ENCODE results near the gene ADGRD1.
A peak's percentile ranks its signal among the peaks of the same experiment; 100 is the strongest.

The ADGRD1 gene

GRCh38 chr12:130919086-130919485, 34.6 kb upstream of the ADGRD1 start:
- no peak overlapping the region for H2BK12ac ChIP-seq (ENCODE audit: low read length)
- peaks cover 0 to 15% (median 2%) of the 10 kb centered on the region in 3 experiments for H3K27me3 ChIP-seq (ENCODE audit: control insufficient read depth in 3 of 3, insufficient read depth in 3 of 3, low read depth in 1 of 3, low read length in 3 of 3)
- H3K9ac ChIP-seq (ENCODE audit: low read depth, low read length, poor library complexity) = no peak overlapping the region
- H3K4me3 ChIP-seq (ENCODE audit: low read length in 2 of 2) = no peak overlapping the region
- no peak overlapping the region for H3K18ac ChIP-seq (ENCODE audit: low read length)
- WGBS, 2 donors (ENCODE audit: extremely low coverage in 2 of 2, insufficient read length in 2 of 2, insufficient replicate concordance in 1 of 2) = no CpG with 5 or more reads among the region's 1 CpG
- H4K8ac ChIP-seq (ENCODE audit: low read depth, low read length) = no peak overlapping the region
- no peak overlapping the region for H2AFZ ChIP-seq (ENCODE audit: low read length)
- no peak overlapping the region for H2BK5ac ChIP-seq (ENCODE audit: low read length)
- H3K23ac ChIP-seq (ENCODE audit: low read depth, low read length, poor library complexity) = no peak overlapping the region
- H2AK5ac ChIP-seq (ENCODE audit: low read depth, low read length) = no peak overlapping the region
- no peak overlapping the region for H2BK120ac ChIP-seq (ENCODE audit: low read depth, low read length)
- H3K9me3 ChIP-seq (replicated peaks in 1 of 2; ENCODE audit: control insufficient read depth in 2 of 2, insufficient read depth in 1 of 2, low read depth in 1 of 2, low read length in 2 of 2) = peaks cover 0 to 2% of the 10 kb centered on the region in 2 donors
- no peak overlapping the region for H3K27ac ChIP-seq (replicated peaks; ENCODE audit: low read length)
- no peak for DNase-seq (ENCODE audit: low spot score)
- H3K79me1 ChIP-seq (ENCODE audit: low read depth, low read length) = peaks cover 4% of the 10 kb centered on the region
- H3K4ac ChIP-seq (ENCODE audit: low read length) = no peak overlapping the region
- no peak overlapping the region for H4K91ac ChIP-seq (ENCODE audit: low read depth, low read length, poor library complexity)
- no peaks in the 10 kb centered on the region for H3K36me3 ChIP-seq (replicated peaks in 1 of 2; ENCODE audit: control insufficient read depth in 2 of 2, insufficient read depth in 2 of 2, low read length in 2 of 2)
- H3K4me2 ChIP-seq (ENCODE audit: insufficient read depth, low read length, poor library complexity, severe bottlenecking) = no peak overlapping the region
- no peak overlapping the region for H2BK15ac ChIP-seq (ENCODE audit: low read length)
- H3K4me1 ChIP-seq (ENCODE audit: control insufficient read depth in 2 of 2, insufficient read depth in 1 of 2, low read depth in 1 of 2, low read length in 2 of 2) = peaks cover 4 to 5% of the 10 kb centered on the region in 2 donors
- no peak overlapping the region for H3K14ac ChIP-seq (ENCODE audit: low read length)

- Histone ChIP-seq H3K23ac (ENCODE audit: low read depth, low read length, poor library complexity) (no peak overlapping the region), H3K4ac (ENCODE audit: low read length) (no peak overlapping the region), H2BK12ac (ENCODE audit: low read length) (no peak overlapping the region), H3K4me3 (ENCODE audit: low read length in 2 of 2) (peak overlapping the region in 1 of 2 donors; percentile 26), H2BK15ac (ENCODE audit: low read length) (no peak overlapping the region), H4K91ac (ENCODE audit: low read depth, low read length, poor library complexity) (no peak overlapping the region), H2AFZ (ENCODE audit: low read length) (no peak overlapping the region), H2AK5ac (ENCODE audit: low read depth, low read length) (no peak overlapping the region), H3K9me3 (replicated peaks in 1 of 2; ENCODE audit: control insufficient read depth in 2 of 2, insufficient read depth in 1 of 2, low read depth in 1 of 2, low read length in 2 of 2) (peaks cover 0 to 2% of the 10 kb centered on the region in 2 donors), H3K27ac (replicated peaks; ENCODE audit: low read length) (no peak overlapping the region), H3K18ac (ENCODE audit: low read length) (no peak overlapping the region), H4K8ac (ENCODE audit: low read depth, low read length) (no peak overlapping the region), H3K4me1 (ENCODE audit: control insufficient read depth in 2 of 2, insufficient read depth in 1 of 2, low read depth in 1 of 2, low read length in 2 of 2) (peaks cover 4 to 5% of the 10 kb centered on the region in 2 donors), H3K14ac (ENCODE audit: low read length) (no peak overlapping the region), H3K36me3 (replicated peaks in 1 of 2; ENCODE audit: control insufficient read depth in 2 of 2, insufficient read depth in 2 of 2, low read length in 2 of 2) (no peaks in the 10 kb centered on the region), H3K4me2 (ENCODE audit: insufficient read depth, low read length, poor library complexity, severe bottlenecking) (no peak overlapping the region), H3K9ac (ENCODE audit: low read depth, low read length, poor library complexity) (no peak overlapping the region), H2BK120ac (ENCODE audit: low read depth, low read length) (no peak overlapping the region), H2BK5ac (ENCODE audit: low read length) (no peak overlapping the region), H3K27me3 (ENCODE audit: control insufficient read depth in 3 of 3, insufficient read depth in 3 of 3, low read depth in 1 of 3, low read length in 3 of 3) (peaks cover 0 to 15% (median 2%) of the 10 kb centered on the region in 3 experiments), H3K79me1 (ENCODE audit: low read depth, low read length) (peaks cover 4% of the 10 kb centered on the region)
- no CpG with 5 or more reads among the region's 15 CpGs for WGBS, 2 donors (ENCODE audit: extremely low coverage in 2 of 2, insufficient read length in 2 of 2, insufficient replicate concordance in 1 of 2)
- no peak for DNase-seq (ENCODE audit: low spot score)
Observed at GRCh38 chr12:130920119-130920703, 33.5 kb upstream of the ADGRD1 start.

GRCh38 chr12:130920723-130921381, 32.9 kb upstream of the ADGRD1 start:
- Histone ChIP-seq H3K27me3 (ENCODE audit: control insufficient read depth in 3 of 3, insufficient read depth in 3 of 3, low read depth in 1 of 3, low read length in 3 of 3) (peaks cover 0 to 15% (median 2%) of the 10 kb centered on the region in 3 experiments), H2AFZ (ENCODE audit: low read length) (no peak overlapping the region), H3K4ac (ENCODE audit: low read length) (no peak overlapping the region), H3K23ac (ENCODE audit: low read depth, low read length, poor library complexity) (no peak overlapping the region), H2BK12ac (ENCODE audit: low read length) (no peak overlapping the region), H3K9me3 (replicated peaks in 1 of 2; ENCODE audit: control insufficient read depth in 2 of 2, insufficient read depth in 1 of 2, low read depth in 1 of 2, low read length in 2 of 2) (peaks cover 0 to 2% of the 10 kb centered on the region in 2 donors), H3K4me1 (ENCODE audit: control insufficient read depth in 2 of 2, insufficient read depth in 1 of 2, low read depth in 1 of 2, low read length in 2 of 2) (peaks cover 4 to 6% of the 10 kb centered on the region in 2 donors), H3K79me1 (ENCODE audit: low read depth, low read length) (peaks cover 4% of the 10 kb centered on the region), H4K8ac (ENCODE audit: low read depth, low read length) (no peak overlapping the region), H3K14ac (ENCODE audit: low read length) (no peak overlapping the region), H2BK15ac (ENCODE audit: low read length) (no peak overlapping the region), H3K18ac (ENCODE audit: low read length) (no peak overlapping the region), H4K91ac (ENCODE audit: low read depth, low read length, poor library complexity) (no peak overlapping the region), H3K27ac (replicated peaks; ENCODE audit: low read length) (no peak overlapping the region), H3K4me3 (ENCODE audit: low read length in 2 of 2) (no peak overlapping the region), H3K4me2 (ENCODE audit: insufficient read depth, low read length, poor library complexity, severe bottlenecking) (no peak overlapping the region), H2BK120ac (ENCODE audit: low read depth, low read length) (no peak overlapping the region), H3K9ac (ENCODE audit: low read depth, low read length, poor library complexity) (no peak overlapping the region), H2BK5ac (ENCODE audit: low read length) (no peak overlapping the region), H2AK5ac (ENCODE audit: low read depth, low read length) (no peak overlapping the region), H3K36me3 (replicated peaks in 1 of 2; ENCODE audit: control insufficient read depth in 2 of 2, insufficient read depth in 2 of 2, low read length in 2 of 2) (no peaks in the 10 kb centered on the region)
- no CpG with 5 or more reads among the region's 8 CpGs for WGBS, 2 donors (ENCODE audit: extremely low coverage in 2 of 2, insufficient read length in 2 of 2, insufficient replicate concordance in 1 of 2)
- no peak for DNase-seq (ENCODE audit: low spot score)

- peaks cover 0 to 1% of the 10 kb centered on the region in 2 donors for H3K4me1 ChIP-seq (ENCODE audit: control insufficient read depth in 2 of 2, insufficient read depth in 1 of 2, low read depth in 1 of 2, low read length in 2 of 2)
- H2BK12ac ChIP-seq (ENCODE audit: low read length) = no peak overlapping the region
- H2BK15ac ChIP-seq (ENCODE audit: low read length) = no peak overlapping the region
- H2AFZ ChIP-seq (ENCODE audit: low read length) = no peak overlapping the region
- H3K4me3 ChIP-seq (ENCODE audit: low read length in 2 of 2) = no peak overlapping the region
- H2BK120ac ChIP-seq (ENCODE audit: low read depth, low read length) = no peak overlapping the region
- H3K14ac ChIP-seq (ENCODE audit: low read length) = no peak overlapping the region
- no peak overlapping the region for H4K91ac ChIP-seq (ENCODE audit: low read depth, low read length, poor library complexity)
- no peaks in the 10 kb centered on the region for H3K36me3 ChIP-seq (replicated peaks in 1 of 2; ENCODE audit: control insufficient read depth in 2 of 2, insufficient read depth in 2 of 2, low read length in 2 of 2)
- no peak overlapping the region for H4K8ac ChIP-seq (ENCODE audit: low read depth, low read length)
- no peak overlapping the region for H3K4ac ChIP-seq (ENCODE audit: low read length)
- H3K27me3 ChIP-seq (ENCODE audit: control insufficient read depth in 3 of 3, insufficient read depth in 3 of 3, low read depth in 1 of 3, low read length in 3 of 3) = peaks cover 0 to 14% (median 2%) of the 10 kb centered on the region in 3 experiments
- H2BK5ac ChIP-seq (ENCODE audit: low read length) = no peak overlapping the region
- no peak overlapping the region for H3K18ac ChIP-seq (ENCODE audit: low read length)
- peaks cover 4% of the 10 kb centered on the region for H3K79me1 ChIP-seq (ENCODE audit: low read depth, low read length)
- no peak overlapping the region for H3K4me2 ChIP-seq (ENCODE audit: insufficient read depth, low read length, poor library complexity, severe bottlenecking)
- no peak overlapping the region for H3K9ac ChIP-seq (ENCODE audit: low read depth, low read length, poor library complexity)
- H3K27ac ChIP-seq (replicated peaks; ENCODE audit: low read length) = no peak overlapping the region
- no peak for DNase-seq (ENCODE audit: low spot score)
- H3K9me3 ChIP-seq (replicated peaks in 1 of 2; ENCODE audit: control insufficient read depth in 2 of 2, insufficient read depth in 1 of 2, low read depth in 1 of 2, low read length in 2 of 2) = peaks cover 0 to 2% of the 10 kb centered on the region in 2 donors
- H2AK5ac ChIP-seq (ENCODE audit: low read depth, low read length) = no peak overlapping the region
- no CpG with 5 or more reads among the region's 4 CpGs for WGBS, 2 donors (ENCODE audit: extremely low coverage in 2 of 2, insufficient read length in 2 of 2, insufficient replicate concordance in 1 of 2)
- H3K23ac ChIP-seq (ENCODE audit: low read depth, low read length, poor library complexity) = no peak overlapping the region
Observed at GRCh38 chr12:130922511-130922953, 31.2 kb upstream of the ADGRD1 start.

Measured in neuronal stem cell (in vitro differentiated cells).